Activated CD8-positive, alpha-beta T cell treated with anti-CD3 and anti-CD28 coated beads, Interleukin-2, amount 10 ng/mL, durations not matched to agents 7 days and 5 days (primary cell): ENCODE data around the gene LIN52. TPM values are rescaled to one million over a fixed set of nuclear protein-coding genes. Genes with fewer than 3 reads are reported as not detected.

Experiments used
- ATAC-seq: fragments of 150-1000 bp; cut with Tn5 transposase; one replicate; pipeline ENCODE4 v1.10.0; 2021; ENCODE audit warnings: moderate library complexity
- CTCF ChIA-PET: fragments of 350-600 bp; sonication (Branson Sonifier 250); formaldehyde crosslinking; loops from one replicate; lab custom pipeline; 2021; ENCODE audit warnings: antibody characterized with exemption; lab: Charles Lee
- POLR2A ChIA-PET: fragments of 350-600 bp; sonication (Branson Sonifier 250); formaldehyde crosslinking; loops from one replicate; lab custom pipeline; 2021; ENCODE audit warnings: antibody characterized with exemption; lab: Charles Lee
- DNase-seq: peaks from one replicate; pipeline ENCODE4 v3.0.0-alpha.2; 2020
- H3K27ac Mint-ChIP-seq: one replicate; pipeline ENCODE4 v1.8.0; 2021; ENCODE audit warnings: mild to moderate bottlenecking, mixed read lengths
- H3K27me3 Mint-ChIP-seq: one replicate; pipeline ENCODE4 v1.8.0; 2021; ENCODE audit warnings: low read depth, mixed read lengths
- H3K36me3 Mint-ChIP-seq: one replicate; pipeline ENCODE4 v1.8.0; 2021; ENCODE audit warnings: low read depth, mixed read lengths
- H3K4me1 Mint-ChIP-seq: one replicate; pipeline ENCODE4 v1.8.0; 2021; ENCODE audit warnings: low read depth, mixed read lengths
- H3K4me3 Mint-ChIP-seq: one replicate; pipeline ENCODE4 v1.8.0; 2021; ENCODE audit warnings: mild to moderate bottlenecking, mixed read lengths
- H3K9me3 Mint-ChIP-seq: one replicate; pipeline ENCODE4 v1.8.0; 2022; ENCODE audit warnings: mixed read lengths; ENCODE audit not compliant: insufficient read depth
- total RNA-seq, 2 experiments: library from RNA; stranded (reverse); gene quantifications; one replicate each; pipeline ENCODE4 v1.2.3, GENCODE V29; 2021

The LIN52 gene
- total RNA-seq, 2 experiments from 2014 or later, result 14.9 to 15.2 TPM

GRCh38 chr14:74155287-74155686, 70.5 kb downstream of the LIN52 start:
- Mint-ChIP-seq H3K9me3 (no peaks in the 10 kb centered on the region), H3K4me1 (no peaks in the 10 kb centered on the region), H3K27me3 (no peaks in the 10 kb centered on the region), H3K27ac (no peak overlapping the region), H3K4me3 (no peak overlapping the region), H3K36me3 (no peaks in the 10 kb centered on the region)
- DNase-seq (no peak), ATAC-seq (no peak)
- ChIA-PET POLR2A (interaction anchor here (0.6 kb wide), 1 partner anchor 70 kb away, joined by 6 read pairs; no protein-coding TSS in a partner anchor), CTCF (no interaction called here)

DNA sequence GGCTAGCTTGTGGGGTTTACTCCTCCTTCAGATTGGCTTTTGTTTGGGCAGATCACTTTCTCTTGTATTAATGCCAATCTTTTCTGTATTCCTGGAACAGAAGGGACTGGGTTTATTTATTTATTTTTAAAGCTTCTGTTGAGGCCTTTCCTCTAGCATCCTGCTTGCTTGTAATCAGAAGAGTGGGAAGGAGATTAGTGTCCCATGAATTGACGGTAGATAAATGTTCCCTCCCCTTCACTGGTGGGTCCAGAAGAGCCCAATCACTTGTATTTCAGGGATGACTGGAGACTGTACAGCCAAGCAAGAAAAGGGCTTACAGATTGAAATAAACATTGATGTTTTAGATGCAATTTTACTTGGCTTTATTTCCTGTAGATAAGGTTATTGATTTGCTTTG, 71.0 kb downstream of the LIN52 start:
- ATAC-seq (no peak), DNase-seq (no peak)
- Mint-ChIP-seq H3K9me3 (no peaks in the 10 kb centered on the region), H3K27me3 (no peaks in the 10 kb centered on the region), H3K4me3 (no peak overlapping the region), H3K36me3 (no peaks in the 10 kb centered on the region), H3K4me1 (no peaks in the 10 kb centered on the region), H3K27ac (no peak overlapping the region)
- CTCF ChIA-PET, result no interaction called here
- POLR2A ChIA-PET, result interaction anchor here (0.6 kb wide), 1 partner anchor 70 kb away, joined by 6 read pairs; no protein-coding TSS in a partner anchor

DNA sequence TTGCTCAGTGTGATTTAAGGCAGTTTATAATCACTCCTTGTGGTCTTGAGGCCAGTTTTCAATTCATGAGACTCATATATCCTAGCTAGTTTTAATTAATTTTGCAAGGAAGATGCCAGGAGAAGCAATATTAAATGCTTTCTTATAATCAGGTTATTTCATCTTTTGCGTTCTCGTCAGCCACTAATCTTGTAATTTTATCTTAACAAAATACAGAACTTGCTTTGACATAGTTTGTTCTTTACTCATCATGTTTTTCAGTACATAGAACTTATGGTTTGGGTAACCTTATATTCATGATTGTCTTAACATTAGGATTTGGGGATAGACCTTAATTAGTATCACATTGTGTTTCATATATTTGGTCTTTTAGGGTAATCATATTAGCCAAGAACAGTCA, 76.0 kb downstream of the LIN52 start:
- H3K9me3 Mint-ChIP-seq, result no peaks in the 10 kb centered on the region
- H3K4me1 Mint-ChIP-seq, result no peaks in the 10 kb centered on the region
- POLR2A ChIA-PET, result no interaction called here
- H3K27ac Mint-ChIP-seq, result no peak overlapping the region
- CTCF ChIA-PET, result no interaction called here
- no peak overlapping the region for H3K4me3 Mint-ChIP-seq
- no peaks in the 10 kb centered on the region for H3K27me3 Mint-ChIP-seq
- no peak for DNase-seq
- peaks cover 2% of the 10 kb centered on the region for H3K36me3 Mint-ChIP-seq
- ATAC-seq, result no peak

GRCh38 chr14:74161526-74162158, 76.9 kb downstream of the LIN52 start:
- no peak for DNase-seq
- Mint-ChIP-seq H3K9me3 (no peaks in the 10 kb centered on the region), H3K4me1 (no peaks in the 10 kb centered on the region), H3K27me3 (no peaks in the 10 kb centered on the region), H3K4me3 (no peak overlapping the region), H3K27ac (no peak overlapping the region), H3K36me3 (peaks cover 2% of the 10 kb centered on the region)
- ChIA-PET POLR2A (no interaction called here), CTCF (no interaction called here)
- ATAC-seq, result no peak

DNA sequence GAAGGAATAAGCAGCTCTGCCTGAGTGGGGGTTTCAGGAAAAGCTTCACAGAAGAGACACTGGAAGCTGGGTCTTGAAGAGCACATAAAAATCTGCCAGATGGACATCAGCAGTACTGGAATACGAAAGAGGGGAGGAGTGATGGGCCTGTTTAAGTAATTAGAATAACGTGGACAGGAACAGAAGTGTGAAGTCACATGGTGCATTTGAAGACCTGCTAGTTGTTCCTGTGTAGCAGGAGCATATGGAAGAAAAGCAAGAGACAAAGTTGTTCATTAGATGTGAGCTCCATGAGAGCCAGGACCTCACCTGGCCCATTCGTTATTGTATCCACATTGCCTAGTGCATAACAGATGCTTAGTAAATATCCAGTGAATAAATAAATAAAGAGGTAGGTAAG, 85.2 kb downstream of the LIN52 start:
- DNase-seq (no peak), ATAC-seq (no peak)
- ChIA-PET CTCF (no interaction called here), POLR2A (no interaction called here)
- Mint-ChIP-seq H3K27ac (no peak overlapping the region), H3K4me3 (no peak overlapping the region), H3K4me1 (no peaks in the 10 kb centered on the region), H3K9me3 (no peaks in the 10 kb centered on the region), H3K36me3 (no peaks in the 10 kb centered on the region), H3K27me3 (no peaks in the 10 kb centered on the region)

DNA sequence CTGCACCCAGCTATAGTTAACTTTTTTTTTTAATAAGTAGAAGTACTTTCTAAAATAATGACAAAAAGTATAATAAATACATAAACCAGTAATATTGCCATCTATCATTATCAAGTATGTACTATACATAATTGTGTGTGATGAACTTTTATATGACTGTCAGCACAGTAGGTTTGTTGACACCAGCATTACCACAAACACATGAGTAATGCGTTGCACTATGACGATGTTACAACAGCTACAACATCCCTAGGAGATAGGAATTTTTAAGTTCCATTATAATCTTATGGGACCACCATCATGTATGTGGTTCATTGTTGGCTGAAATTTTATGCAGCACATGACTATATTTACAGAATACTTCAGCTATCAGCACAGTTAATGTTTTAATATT, 91.6 kb downstream of the LIN52 start:
- Mint-ChIP-seq H3K4me1 (no peaks in the 10 kb centered on the region), H3K9me3 (no peaks in the 10 kb centered on the region), H3K4me3 (no peak overlapping the region), H3K36me3 (no peaks in the 10 kb centered on the region), H3K27ac (no peak overlapping the region), H3K27me3 (no peaks in the 10 kb centered on the region)
- CTCF ChIA-PET, result no interaction called here
- DNase-seq, result no peak
- ATAC-seq, result no peak
- POLR2A ChIA-PET, result interaction anchor here (0.6 kb wide), 1 partner anchor 16 kb away, joined by 3 read pairs; no protein-coding TSS in a partner anchor

- CTCF ChIA-PET, result no interaction called here
- DNase-seq (no peak), ATAC-seq (no peak)
- no peak overlapping the region for H3K4me3 Mint-ChIP-seq
- POLR2A ChIA-PET, result no interaction called here
- H3K9me3 Mint-ChIP-seq, result no peaks in the 10 kb centered on the region
- H3K36me3 Mint-ChIP-seq, result no peaks in the 10 kb centered on the region
- no peak overlapping the region for H3K27ac Mint-ChIP-seq
- no peaks in the 10 kb centered on the region for H3K4me1 Mint-ChIP-seq
- H3K27me3 Mint-ChIP-seq, result no peaks in the 10 kb centered on the region
These were observed 95.1 kb downstream of the LIN52 start for GRCh38 chr14:74179856-74180255.

- Mint-ChIP-seq H3K4me1 (no peaks in the 10 kb centered on the region), H3K36me3 (no peaks in the 10 kb centered on the region), H3K4me3 (no peak overlapping the region), H3K9me3 (no peaks in the 10 kb centered on the region), H3K27ac (no peak overlapping the region), H3K27me3 (no peaks in the 10 kb centered on the region)
- ChIA-PET POLR2A (no interaction called here), CTCF (interaction anchor here (0.8 kb wide), 1 partner anchor 79 kb away, joined by 3 read pairs; no protein-coding TSS in a partner anchor)
- DNase-seq (no peak), ATAC-seq (no peak)
These were observed 106.3 kb downstream of the LIN52 start for GRCh38 chr14:74190927-74191575.

DNA sequence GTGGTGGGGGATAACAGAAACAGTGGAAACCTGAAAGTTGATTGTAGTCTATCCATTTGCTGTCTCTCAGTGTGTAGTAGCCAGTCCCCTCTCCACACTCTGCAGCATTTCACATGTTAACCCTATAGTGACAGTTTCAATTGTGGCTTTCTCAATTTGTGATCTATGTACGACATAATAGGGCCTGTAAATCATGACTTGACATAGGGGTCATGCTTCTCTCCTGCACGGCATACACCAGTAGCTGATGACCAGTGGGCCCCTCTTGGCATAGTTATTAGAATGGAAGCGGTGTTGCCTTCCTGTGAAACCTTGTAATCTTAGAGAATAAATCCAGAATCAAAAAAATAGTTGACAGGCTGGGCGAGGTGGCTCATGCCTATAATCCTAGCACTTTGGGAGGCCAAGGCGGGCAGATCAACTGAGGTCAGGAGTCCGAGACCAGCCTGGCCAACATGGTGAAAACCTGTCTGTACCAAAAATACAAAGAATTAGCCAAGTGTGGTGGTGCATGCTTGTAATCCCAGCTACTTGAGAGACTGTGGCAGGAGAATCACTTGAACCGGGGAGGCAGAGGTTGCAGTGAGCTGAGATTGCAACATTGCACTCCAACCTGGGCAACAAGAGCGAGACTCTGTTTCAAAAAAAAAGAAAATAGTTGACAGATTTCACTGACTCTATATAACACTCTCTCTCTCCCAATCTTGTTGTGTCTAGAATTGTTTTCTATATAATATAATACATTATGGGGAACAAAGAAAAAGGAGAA, 109.9 kb downstream of the LIN52 start:
- no peaks in the 10 kb centered on the region for H3K9me3 Mint-ChIP-seq
- DNase-seq (no peak), ATAC-seq (no peak)
- CTCF ChIA-PET, result interaction anchor here (1.2 kb wide), 1 partner anchor 22 kb away, joined by 4 read pairs; no protein-coding TSS in a partner anchor
- H3K27me3 Mint-ChIP-seq, result no peaks in the 10 kb centered on the region
- POLR2A ChIA-PET, result no interaction called here
- H3K4me1 Mint-ChIP-seq, result no peaks in the 10 kb centered on the region
- H3K27ac Mint-ChIP-seq, result no peak overlapping the region
- no peaks in the 10 kb centered on the region for H3K36me3 Mint-ChIP-seq
- H3K4me3 Mint-ChIP-seq, result no peak overlapping the region

GRCh38 chr14:74195623-74196022, 110.9 kb downstream of the LIN52 start:
- CTCF ChIA-PET, result interaction anchor here (1.2 kb wide), 1 partner anchor 21 kb away, joined by 4 read pairs; no protein-coding TSS in a partner anchor
- no peak for DNase-seq
- Mint-ChIP-seq H3K27me3 (no peaks in the 10 kb centered on the region), H3K4me1 (no peaks in the 10 kb centered on the region), H3K9me3 (no peaks in the 10 kb centered on the region), H3K36me3 (no peaks in the 10 kb centered on the region), H3K27ac (no peak overlapping the region), H3K4me3 (no peak overlapping the region)
- ATAC-seq, result no peak
- POLR2A ChIA-PET, result no interaction called here

GRCh38 chr14:74198441-74199234, 113.9 kb downstream of the LIN52 start:
- Mint-ChIP-seq H3K4me3 (no peak overlapping the region), H3K9me3 (no peaks in the 10 kb centered on the region), H3K36me3 (no peaks in the 10 kb centered on the region), H3K27ac (no peak overlapping the region), H3K27me3 (no peaks in the 10 kb centered on the region), H3K4me1 (no peaks in the 10 kb centered on the region)
- ChIA-PET CTCF (interaction anchor here (1.2 to 1.4 kb wide), 2 partner anchors 17 to 53 kb away, joined by 3 to 5 read pairs; no protein-coding TSS in a partner anchor), POLR2A (no interaction called here)
- no peak for ATAC-seq
- no peak for DNase-seq
